HEK293 (cell line): ENCODE measurements around the gene HHAT.

Experiments
- CTCF ChIA-PET: fragments of 350-600 bp; formaldehyde crosslinking; extraction: SDS; loops from one replicate; lab custom pipeline; 2021; ENCODE audit warnings: antibody characterized with exemption; lab: Yijun Ruan, JAX
- POLR2A ChIA-PET: fragments of 300-600 bp; formaldehyde crosslinking; extraction: SDS; loops from one replicate; lab custom pipeline; 2020; ENCODE audit warnings: antibody characterized with exemption, inconsistent platforms; lab: Yijun Ruan, JAX
- H3K27ac ChIP-seq: fragments of 200-500 bp; sonication (Bioruptor generic); 2 replicates; pipeline ENCODE4 v1.5.1; 2014; ENCODE audit warnings: low read depth, low read length, control low read depth, inconsistent platforms; ENCODE audit errors: extremely low read depth
- H3K36me3 ChIP-seq, 2 experiments: fragments of 200-500 bp in 1 of 2; sonication (Bioruptor generic) in 1 of 2; 1 replicate in 1 of 2; 2 replicates in 1 of 2; pipeline ENCODE4 v1.5.1; 2014 to 2017; ENCODE audit warnings: inconsistent platforms in 2 of 2, low read length in 2 of 2; ENCODE audit not compliant: control insufficient read depth in 2 of 2, insufficient read depth in 1 of 2
- H3K4me1 ChIP-seq: fragments of 200-500 bp; sonication (Bioruptor generic); 2 replicates; pipeline ENCODE4 v1.5.1; 2014; ENCODE audit warnings: mild to moderate bottlenecking, low read length, inconsistent platforms; ENCODE audit not compliant: control insufficient read depth, insufficient read depth
- H3K4me3 ChIP-seq: 2 replicates; pipeline ENCODE4 v1.5.1; 2011; ENCODE audit warnings: low read depth, mild to moderate bottlenecking, control low read depth, low read length, moderate library complexity
- H3K9me3 ChIP-seq: fragments of 200-500 bp; sonication (Bioruptor generic); 2 replicates; pipeline ENCODE4 v1.5.1; 2014; ENCODE audit warnings: low read depth, low read length, inconsistent platforms; ENCODE audit not compliant: control insufficient read depth, insufficient read depth
- KLF10 ChIP-seq: fragments of 450-650 bp; IDR thresholded peaks from 2 replicates; pipeline ENCODE4 v1.5.1; 2018; ENCODE audit warnings: missing biosample characterization, mild to moderate bottlenecking, missing genetic modification characterization
- KLF16 ChIP-seq: fragments of 450-650 bp; formaldehyde crosslinking; IDR thresholded peaks from 2 replicates; pipeline ENCODE4 v1.5.1; 2017; ENCODE audit warnings: missing biosample characterization, missing genetic modification characterization
- KLF7 ChIP-seq: fragments of 450-650 bp; formaldehyde crosslinking; IDR thresholded peaks from 2 replicates; pipeline ENCODE4 v1.5.1; 2016; ENCODE audit warnings: missing biosample characterization, missing genetic modification characterization, borderline replicate concordance
- KLF8 ChIP-seq: fragments of 450-650 bp; formaldehyde crosslinking; IDR thresholded peaks from 2 replicates; pipeline ENCODE4 v1.5.1; 2016; ENCODE audit warnings: missing biosample characterization, missing genetic modification characterization
- PRDM1 ChIP-seq: fragments of 450-650 bp; formaldehyde crosslinking; IDR thresholded peaks from 2 replicates; pipeline ENCODE4; 2016; ENCODE audit warnings: missing biosample characterization, missing genetic modification characterization
- ZBTB1 ChIP-seq: fragments of 450-650 bp; formaldehyde crosslinking; IDR thresholded peaks from 2 replicates; pipeline ENCODE4 v1.5.1; 2016; ENCODE audit warnings: missing biosample characterization, missing genetic modification characterization
- ZBTB21 ChIP-seq: fragments of 450-650 bp; formaldehyde crosslinking; IDR thresholded peaks from 2 replicates; pipeline ENCODE4 v1.5.1; 2017; ENCODE audit warnings: missing biosample characterization, missing genetic modification characterization
- ZNF184 ChIP-seq: fragments of 450-650 bp; IDR thresholded peaks from 2 replicates; pipeline ENCODE4 v1.5.1; 2018; ENCODE audit warnings: missing biosample characterization, mild to moderate bottlenecking, missing genetic modification characterization
- ZNF221 ChIP-seq: fragments of 450-650 bp; formaldehyde crosslinking; IDR thresholded peaks from 2 replicates; pipeline ENCODE4 v1.5.1; 2017; ENCODE audit warnings: missing biosample characterization, missing genetic modification characterization, borderline replicate concordance
- ZNF302 ChIP-seq: fragments of 450-650 bp; formaldehyde crosslinking; IDR thresholded peaks from 2 replicates; pipeline ENCODE4 v1.5.1; 2016; ENCODE audit warnings: missing biosample characterization, missing genetic modification characterization, low read depth
- ZNF311 ChIP-seq: fragments of 450-650 bp; formaldehyde crosslinking; IDR thresholded peaks from 2 replicates; pipeline ENCODE4 v1.5.1; 2017; ENCODE audit warnings: missing biosample characterization, missing genetic modification characterization, borderline replicate concordance
- ZNF366 ChIP-seq: fragments of 450-650 bp; formaldehyde crosslinking; conservative IDR thresholded peaks from 2 replicates; pipeline ENCODE4 v1.5.1; 2016; ENCODE audit warnings: missing biosample characterization, missing genetic modification characterization
- ZNF449 ChIP-seq: fragments of 450-650 bp; formaldehyde crosslinking; IDR thresholded peaks from 2 replicates; pipeline ENCODE4 v1.5.1; 2017; ENCODE audit warnings: missing biosample characterization, mild to moderate bottlenecking, missing genetic modification characterization, moderate library complexity
- ZNF558 ChIP-seq: fragments of 450-650 bp; formaldehyde crosslinking; IDR thresholded peaks from 2 replicates; pipeline ENCODE4 v1.5.1; 2016; ENCODE audit warnings: missing biosample characterization, missing genetic modification characterization
- ZNF626 ChIP-seq: fragments of 450-650 bp; sonication (Bioruptor Pico); formaldehyde crosslinking; IDR thresholded peaks from 2 replicates; pipeline ENCODE4 v1.5.1; 2018; ENCODE audit warnings: missing biosample characterization, missing genetic modification characterization, inconsistent platforms
- ZNF658 ChIP-seq: fragments of 450-650 bp; formaldehyde crosslinking; IDR thresholded peaks from 2 replicates; pipeline ENCODE4; 2016; ENCODE audit warnings: missing biosample characterization, missing genetic modification characterization
- ZNF701 ChIP-seq: fragments of 450-650 bp; formaldehyde crosslinking; IDR thresholded peaks from 2 replicates; pipeline ENCODE4 v1.5.1; 2016; ENCODE audit warnings: missing biosample characterization, missing genetic modification characterization
- ZNF76 ChIP-seq: fragments of 450-650 bp; formaldehyde crosslinking; IDR thresholded peaks from 2 replicates; pipeline ENCODE4; 2016; ENCODE audit warnings: low read depth, missing biosample characterization, missing genetic modification characterization, borderline replicate concordance
- ZNF777 ChIP-seq: fragments of 450-650 bp; formaldehyde crosslinking; IDR thresholded peaks from 2 replicates; pipeline ENCODE4 v1.5.1; 2017; ENCODE audit warnings: missing biosample characterization, missing genetic modification characterization, borderline replicate concordance
- ZNF792 ChIP-seq: fragments of 450-650 bp; formaldehyde crosslinking; IDR thresholded peaks from 2 replicates; pipeline ENCODE4 v1.5.1; 2016; ENCODE audit warnings: missing biosample characterization, missing genetic modification characterization
- TF ChIP-seq, protein P1 (sequence below): fragments of 450-650 bp; formaldehyde crosslinking; IDR thresholded peaks from 2 replicates; pipeline ENCODE4 v1.5.1; 2016; ENCODE audit warnings: missing biosample characterization, missing genetic modification characterization
- TF ChIP-seq, protein P2 (sequence below): fragments of 450-650 bp; formaldehyde crosslinking; IDR thresholded peaks from 2 replicates; pipeline ENCODE4 v1.5.1; 2016; ENCODE audit warnings: missing biosample characterization, missing genetic modification characterization, borderline replicate concordance
- TF ChIP-seq, protein P3 (sequence below): fragments of 450-650 bp; formaldehyde crosslinking; IDR thresholded peaks from 2 replicates; pipeline ENCODE4 v1.5.1; 2016; ENCODE audit warnings: missing biosample characterization, missing genetic modification characterization

The HHAT gene

GRCh38 chr1:210684466-210685294 is 356.0 kb downstream of the HHAT start:
- no peak overlapping the region for H3K27ac ChIP-seq
- H3K9me3 ChIP-seq: no peaks in the 10 kb centered on the region
- H3K36me3 ChIP-seq: no peaks in the 10 kb centered on the region
- H3K4me3 ChIP-seq: no peak overlapping the region
- POLR2A ChIA-PET: no interaction called here
- H3K4me1 ChIP-seq: no peaks in the 10 kb centered on the region
- CTCF ChIA-PET: interaction anchor here (0.6 kb wide), 2 partner anchors 28 to 451 kb away, joined by 3 read pairs; no protein-coding TSS in a partner anchor
- TF ChIP-seq ZNF302 (tag by site-specific recombination) (no peak), ZNF658 (tag by site-specific recombination) (no peak), ZBTB1 (tag by site-specific recombination) (no peak), ZNF449 (no peak), ZNF221 (tag by site-specific recombination) (no peak), ZNF184 (tag by site-specific recombination) (no peak), KLF10 (tag by site-specific recombination) (no peak), KLF16 (tag by site-specific recombination) (no peak), KLF7 (no peak), ZNF558 (tag by site-specific recombination) (no peak), ZBTB21 (tag by site-specific recombination) (no peak)
- TF ChIP-seq, protein P1, sequence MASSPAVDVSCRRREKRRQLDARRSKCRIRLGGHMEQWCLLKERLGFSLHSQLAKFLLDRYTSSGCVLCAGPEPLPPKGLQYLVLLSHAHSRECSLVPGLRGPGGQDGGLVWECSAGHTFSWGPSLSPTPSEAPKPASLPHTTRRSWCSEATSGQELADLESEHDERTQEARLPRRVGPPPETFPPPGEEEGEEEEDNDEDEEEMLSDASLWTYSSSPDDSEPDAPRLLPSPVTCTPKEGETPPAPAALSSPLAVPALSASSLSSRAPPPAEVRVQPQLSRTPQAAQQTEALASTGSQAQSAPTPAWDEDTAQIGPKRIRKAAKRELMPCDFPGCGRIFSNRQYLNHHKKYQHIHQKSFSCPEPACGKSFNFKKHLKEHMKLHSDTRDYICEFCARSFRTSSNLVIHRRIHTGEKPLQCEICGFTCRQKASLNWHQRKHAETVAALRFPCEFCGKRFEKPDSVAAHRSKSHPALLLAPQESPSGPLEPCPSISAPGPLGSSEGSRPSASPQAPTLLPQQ (tag by site-specific recombination): no peak

DNA sequence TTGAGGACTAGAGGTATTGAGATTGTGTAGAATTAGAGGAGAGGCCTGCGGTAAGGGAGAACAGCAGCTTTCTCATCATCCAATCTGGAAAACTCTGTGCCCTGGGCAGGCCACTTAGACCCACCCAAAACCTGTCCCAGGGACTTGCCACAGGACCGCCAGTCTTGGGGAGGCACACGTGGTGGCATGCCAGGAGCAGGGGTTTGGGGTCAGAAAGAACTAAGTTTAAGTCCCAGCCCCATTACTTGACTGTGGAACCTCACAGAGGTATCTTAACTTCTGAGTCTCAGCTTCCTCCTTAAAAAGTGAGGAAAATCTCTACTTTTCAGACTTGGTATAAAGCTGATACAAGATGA is 356.6 kb downstream of the HHAT start:
- CTCF ChIA-PET: interaction anchor here (0.6 kb wide), 1 partner anchor 450 kb away, joined by 3 read pairs; no protein-coding TSS in a partner anchor
- POLR2A ChIA-PET: no interaction called here
- H3K27ac ChIP-seq: no peak overlapping the region
- no peak overlapping the region for H3K4me3 ChIP-seq
- H3K9me3 ChIP-seq: no peaks in the 10 kb centered on the region
- no peaks in the 10 kb centered on the region for H3K36me3 ChIP-seq
- no peaks in the 10 kb centered on the region for H3K4me1 ChIP-seq
- no peak for TF ChIP-seq ZNF792 (tag by site-specific recombination)
- TF ChIP-seq ZNF311: no peak
- TF ChIP-seq KLF8 (tag by site-specific recombination): no peak
- no peak for TF ChIP-seq ZNF76
- TF ChIP-seq, protein P2, sequence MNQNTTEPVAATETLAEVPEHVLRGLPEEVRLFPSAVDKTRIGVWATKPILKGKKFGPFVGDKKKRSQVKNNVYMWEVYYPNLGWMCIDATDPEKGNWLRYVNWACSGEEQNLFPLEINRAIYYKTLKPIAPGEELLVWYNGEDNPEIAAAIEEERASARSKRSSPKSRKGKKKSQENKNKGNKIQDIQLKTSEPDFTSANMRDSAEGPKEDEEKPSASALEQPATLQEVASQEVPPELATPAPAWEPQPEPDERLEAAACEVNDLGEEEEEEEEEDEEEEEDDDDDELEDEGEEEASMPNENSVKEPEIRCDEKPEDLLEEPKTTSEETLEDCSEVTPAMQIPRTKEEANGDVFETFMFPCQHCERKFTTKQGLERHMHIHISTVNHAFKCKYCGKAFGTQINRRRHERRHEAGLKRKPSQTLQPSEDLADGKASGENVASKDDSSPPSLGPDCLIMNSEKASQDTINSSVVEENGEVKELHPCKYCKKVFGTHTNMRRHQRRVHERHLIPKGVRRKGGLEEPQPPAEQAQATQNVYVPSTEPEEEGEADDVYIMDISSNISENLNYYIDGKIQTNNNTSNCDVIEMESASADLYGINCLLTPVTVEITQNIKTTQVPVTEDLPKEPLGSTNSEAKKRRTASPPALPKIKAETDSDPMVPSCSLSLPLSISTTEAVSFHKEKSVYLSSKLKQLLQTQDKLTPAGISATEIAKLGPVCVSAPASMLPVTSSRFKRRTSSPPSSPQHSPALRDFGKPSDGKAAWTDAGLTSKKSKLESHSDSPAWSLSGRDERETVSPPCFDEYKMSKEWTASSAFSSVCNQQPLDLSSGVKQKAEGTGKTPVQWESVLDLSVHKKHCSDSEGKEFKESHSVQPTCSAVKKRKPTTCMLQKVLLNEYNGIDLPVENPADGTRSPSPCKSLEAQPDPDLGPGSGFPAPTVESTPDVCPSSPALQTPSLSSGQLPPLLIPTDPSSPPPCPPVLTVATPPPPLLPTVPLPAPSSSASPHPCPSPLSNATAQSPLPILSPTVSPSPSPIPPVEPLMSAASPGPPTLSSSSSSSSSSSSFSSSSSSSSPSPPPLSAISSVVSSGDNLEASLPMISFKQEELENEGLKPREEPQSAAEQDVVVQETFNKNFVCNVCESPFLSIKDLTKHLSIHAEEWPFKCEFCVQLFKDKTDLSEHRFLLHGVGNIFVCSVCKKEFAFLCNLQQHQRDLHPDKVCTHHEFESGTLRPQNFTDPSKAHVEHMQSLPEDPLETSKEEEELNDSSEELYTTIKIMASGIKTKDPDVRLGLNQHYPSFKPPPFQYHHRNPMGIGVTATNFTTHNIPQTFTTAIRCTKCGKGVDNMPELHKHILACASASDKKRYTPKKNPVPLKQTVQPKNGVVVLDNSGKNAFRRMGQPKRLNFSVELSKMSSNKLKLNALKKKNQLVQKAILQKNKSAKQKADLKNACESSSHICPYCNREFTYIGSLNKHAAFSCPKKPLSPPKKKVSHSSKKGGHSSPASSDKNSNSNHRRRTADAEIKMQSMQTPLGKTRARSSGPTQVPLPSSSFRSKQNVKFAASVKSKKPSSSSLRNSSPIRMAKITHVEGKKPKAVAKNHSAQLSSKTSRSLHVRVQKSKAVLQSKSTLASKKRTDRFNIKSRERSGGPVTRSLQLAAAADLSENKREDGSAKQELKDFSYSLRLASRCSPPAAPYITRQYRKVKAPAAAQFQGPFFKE (tag by site-specific recombination): no peak
- TF ChIP-seq, protein P3, sequence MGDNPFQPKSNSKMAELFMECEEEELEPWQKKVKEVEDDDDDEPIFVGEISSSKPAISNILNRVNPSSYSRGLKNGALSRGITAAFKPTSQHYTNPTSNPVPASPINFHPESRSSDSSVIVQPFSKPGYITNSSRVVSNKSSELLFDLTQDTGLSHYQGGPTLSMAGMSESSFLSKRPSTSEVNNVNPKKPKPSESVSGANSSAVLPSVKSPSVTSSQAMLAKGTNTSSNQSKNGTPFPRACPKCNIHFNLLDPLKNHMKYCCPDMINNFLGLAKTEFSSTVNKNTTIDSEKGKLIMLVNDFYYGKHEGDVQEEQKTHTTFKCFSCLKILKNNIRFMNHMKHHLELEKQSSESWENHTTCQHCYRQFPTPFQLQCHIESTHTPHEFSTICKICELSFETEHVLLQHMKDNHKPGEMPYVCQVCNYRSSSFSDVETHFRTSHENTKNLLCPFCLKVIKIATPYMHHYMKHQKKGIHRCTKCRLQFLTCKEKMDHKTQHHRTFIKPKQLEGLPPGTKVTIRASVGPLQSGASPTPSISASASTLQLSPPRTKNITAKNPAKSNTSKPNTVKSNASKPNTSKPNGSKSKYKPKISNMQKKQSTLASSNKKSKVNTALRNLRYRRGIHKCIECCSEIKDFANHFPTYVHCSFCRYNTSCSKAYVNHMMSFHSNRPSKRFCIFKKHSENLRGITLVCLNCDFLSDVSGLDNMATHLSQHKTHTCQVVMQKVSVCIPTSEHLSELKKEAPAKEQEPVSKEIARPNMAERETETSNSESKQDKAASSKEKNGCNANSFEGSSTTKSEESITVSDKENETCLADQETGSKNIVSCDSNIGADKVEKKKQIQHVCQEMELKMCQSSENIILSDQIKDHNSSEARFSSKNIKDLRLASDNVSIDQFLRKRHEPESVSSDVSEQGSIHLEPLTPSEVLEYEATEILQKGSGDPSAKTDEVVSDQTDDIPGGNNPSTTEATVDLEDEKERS (tag by site-specific recombination): no peak
- TF ChIP-seq KLF10 (tag by site-specific recombination): no peak
- TF ChIP-seq ZNF366 (tag by site-specific recombination): no peak
- no peak for TF ChIP-seq ZNF626 (tag by site-specific recombination)
- no peak for TF ChIP-seq ZNF701 (tag by site-specific recombination)
- TF ChIP-seq ZNF777 (tag by site-specific recombination): no peak
- no peak for TF ChIP-seq PRDM1
